ENCODE results near the gene CDH2. TPM values are rescaled to one million over a fixed set of nuclear protein-coding genes. Genes with fewer than 3 reads are reported as not detected.

CDH2 gene
- total RNA-seq, 1 donor from 2014 or later, result 363 TPM

DNA sequence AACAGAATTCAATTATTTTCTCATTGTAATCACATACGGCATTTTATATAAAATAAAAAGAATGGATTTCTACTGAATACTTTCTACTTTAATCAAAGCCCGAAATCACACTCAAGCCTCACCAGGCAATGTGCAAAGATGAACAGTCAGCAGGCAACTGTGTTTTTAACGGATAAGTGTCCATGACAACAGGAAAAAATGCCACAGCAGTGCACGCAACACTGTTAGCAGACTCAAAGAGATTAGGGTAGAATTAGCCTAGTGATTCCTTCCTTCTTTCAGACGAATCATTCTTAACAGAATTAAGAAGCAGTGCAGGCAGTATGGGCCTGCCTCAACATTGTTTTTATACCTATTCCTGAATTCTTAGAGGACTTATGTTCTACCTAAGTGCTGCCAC, 135.6 kb downstream of the CDH2 start:
- Mint-ChIP-seq H3K4me3 (ENCODE audit: unreplicated experiment) (no peak overlapping the region), H3K9me3 (ENCODE audit: unreplicated experiment) (no peaks in the 10 kb centered on the region), H3K27me3 (ENCODE audit: low read depth, unreplicated experiment) (no peaks in the 10 kb centered on the region), H3K4me1 (ENCODE audit: low read depth, unreplicated experiment) (peaks cover 64% of the 10 kb centered on the region), H3K27ac (ENCODE audit: unreplicated experiment) (peak overlapping the region; percentile 97), H3K36me3 (ENCODE audit: low read depth, unreplicated experiment) (peaks cover 2% of the 10 kb centered on the region)
- H4K20me1 ChIP-seq (ENCODE audit: insufficient read depth, low read length), result no peaks in the 10 kb centered on the region
- no peak overlapping the region for H3K4me3 ChIP-seq (ENCODE audit: insufficient read depth, low read depth, low read length)
- no peak for FAIRE-seq
- H3K27ac ChIP-seq (ENCODE audit: low read depth, low read length), result peak overlapping the region; percentile 83
- H3K9ac ChIP-seq (ENCODE audit: low read length), result peak overlapping the region; percentile 56
- no peaks in the 10 kb centered on the region for H3K27me3 ChIP-seq (ENCODE audit: insufficient read depth, low read length)
- H3K4me1 ChIP-seq (ENCODE audit: insufficient read depth, low read length), result peaks cover 59% of the 10 kb centered on the region
- H3K36me3 ChIP-seq (ENCODE audit: insufficient read depth, low read length), result no peaks in the 10 kb centered on the region
- H3K4me2 ChIP-seq (ENCODE audit: low read length), result peak overlapping the region; percentile 51
- H2AFZ ChIP-seq (ENCODE audit: low read depth, low read length), result no peak overlapping the region
- H3K79me2 ChIP-seq (ENCODE audit: insufficient read depth, low read length), result peaks cover 88% of the 10 kb centered on the region
- TF ChIP-seq EZH2 (IDR thresholded peaks at IDR 0.05; ENCODE audit: insufficient read depth, low read length), result no peak
- peak; percentile 83 for DNase-seq (ENCODE audit: low read depth)
- H3K9me3 ChIP-seq (ENCODE audit: insufficient read depth, low read depth, low read length), result no peaks in the 10 kb centered on the region

DNA sequence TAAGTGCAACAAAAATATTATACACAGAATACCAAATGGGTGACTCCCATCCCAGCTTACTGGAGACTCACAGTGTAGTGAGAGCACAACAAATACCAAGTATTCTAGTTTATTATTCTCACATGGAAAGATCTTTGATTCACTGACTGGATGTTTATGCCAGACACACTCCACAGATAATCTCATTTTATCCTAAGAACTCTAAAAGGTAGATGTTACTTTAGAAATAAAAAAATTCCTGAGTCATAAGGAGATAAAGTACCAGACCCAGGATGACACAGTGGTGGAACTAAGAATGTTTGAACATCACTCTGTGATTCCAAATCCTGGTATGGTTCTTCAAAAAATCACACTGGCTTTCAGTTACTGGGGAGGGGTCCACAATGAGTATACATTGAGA, 136.2 kb downstream of the CDH2 start:
- Histone ChIP-seq H4K20me1 (ENCODE audit: insufficient read depth, low read length) (no peaks in the 10 kb centered on the region), H3K9ac (ENCODE audit: low read length) (peak overlapping the region; percentile 56), H3K4me1 (ENCODE audit: insufficient read depth, low read length) (peaks cover 59% of the 10 kb centered on the region), H3K27ac (ENCODE audit: low read depth, low read length) (peak overlapping the region; percentile 83), H3K9me3 (ENCODE audit: insufficient read depth, low read depth, low read length) (no peaks in the 10 kb centered on the region), H2AFZ (ENCODE audit: low read depth, low read length) (no peak overlapping the region), H3K4me3 (ENCODE audit: insufficient read depth, low read depth, low read length) (no peak overlapping the region), H3K36me3 (ENCODE audit: insufficient read depth, low read length) (no peaks in the 10 kb centered on the region), H3K79me2 (ENCODE audit: insufficient read depth, low read length) (peaks cover 93% of the 10 kb centered on the region), H3K27me3 (ENCODE audit: insufficient read depth, low read length) (no peaks in the 10 kb centered on the region), H3K4me2 (ENCODE audit: low read length) (peak overlapping the region; percentile 51)
- DNase-seq (ENCODE audit: low read depth) (no peak), FAIRE-seq (peak; percentile 5)
- Mint-ChIP-seq H3K27ac (ENCODE audit: unreplicated experiment) (peak overlapping the region; percentile 97), H3K9me3 (ENCODE audit: unreplicated experiment) (no peaks in the 10 kb centered on the region), H3K4me3 (ENCODE audit: unreplicated experiment) (no peak overlapping the region), H3K27me3 (ENCODE audit: low read depth, unreplicated experiment) (no peaks in the 10 kb centered on the region), H3K36me3 (ENCODE audit: low read depth, unreplicated experiment) (peaks cover 2% of the 10 kb centered on the region), H3K4me1 (ENCODE audit: low read depth, unreplicated experiment) (peaks cover 64% of the 10 kb centered on the region)
- no peak for TF ChIP-seq EZH2 (IDR thresholded peaks at IDR 0.05; ENCODE audit: insufficient read depth, low read length)
- TF ChIP-seq, protein P1, sequence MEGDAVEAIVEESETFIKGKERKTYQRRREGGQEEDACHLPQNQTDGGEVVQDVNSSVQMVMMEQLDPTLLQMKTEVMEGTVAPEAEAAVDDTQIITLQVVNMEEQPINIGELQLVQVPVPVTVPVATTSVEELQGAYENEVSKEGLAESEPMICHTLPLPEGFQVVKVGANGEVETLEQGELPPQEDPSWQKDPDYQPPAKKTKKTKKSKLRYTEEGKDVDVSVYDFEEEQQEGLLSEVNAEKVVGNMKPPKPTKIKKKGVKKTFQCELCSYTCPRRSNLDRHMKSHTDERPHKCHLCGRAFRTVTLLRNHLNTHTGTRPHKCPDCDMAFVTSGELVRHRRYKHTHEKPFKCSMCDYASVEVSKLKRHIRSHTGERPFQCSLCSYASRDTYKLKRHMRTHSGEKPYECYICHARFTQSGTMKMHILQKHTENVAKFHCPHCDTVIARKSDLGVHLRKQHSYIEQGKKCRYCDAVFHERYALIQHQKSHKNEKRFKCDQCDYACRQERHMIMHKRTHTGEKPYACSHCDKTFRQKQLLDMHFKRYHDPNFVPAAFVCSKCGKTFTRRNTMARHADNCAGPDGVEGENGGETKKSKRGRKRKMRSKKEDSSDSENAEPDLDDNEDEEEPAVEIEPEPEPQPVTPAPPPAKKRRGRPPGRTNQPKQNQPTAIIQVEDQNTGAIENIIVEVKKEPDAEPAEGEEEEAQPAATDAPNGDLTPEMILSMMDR (IDR thresholded peaks at IDR 0.05; ENCODE audit: insufficient read depth, low read depth, low read length), result no peak

DNA sequence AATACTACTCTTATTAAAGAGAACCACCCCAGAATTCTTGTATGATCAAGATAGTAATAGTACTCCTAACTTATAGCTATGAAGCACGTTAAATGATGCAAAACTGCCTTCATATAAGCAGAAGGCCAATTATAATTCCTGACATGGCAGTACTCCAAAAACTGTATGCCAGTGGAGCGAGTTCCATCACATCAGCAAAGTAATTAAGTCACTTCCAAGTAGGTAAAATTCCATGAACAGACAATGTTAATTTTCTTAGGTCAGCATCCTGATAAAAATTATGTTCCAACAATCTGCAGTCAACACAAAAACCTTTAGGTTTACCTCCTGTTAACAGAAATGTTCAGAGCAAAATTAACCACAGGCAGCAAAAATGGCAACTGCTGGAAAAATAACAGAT, 136.7 kb downstream of the CDH2 start:
- Histone ChIP-seq H3K27me3 (ENCODE audit: insufficient read depth, low read length) (no peaks in the 10 kb centered on the region), H4K20me1 (ENCODE audit: insufficient read depth, low read length) (no peaks in the 10 kb centered on the region), H2AFZ (ENCODE audit: low read depth, low read length) (no peak overlapping the region), H3K36me3 (ENCODE audit: insufficient read depth, low read length) (no peaks in the 10 kb centered on the region), H3K4me3 (ENCODE audit: insufficient read depth, low read depth, low read length) (no peak overlapping the region), H3K27ac (ENCODE audit: low read depth, low read length) (peak overlapping the region; percentile 83), H3K9me3 (ENCODE audit: insufficient read depth, low read depth, low read length) (no peaks in the 10 kb centered on the region), H3K4me1 (ENCODE audit: insufficient read depth, low read length) (peaks cover 54% of the 10 kb centered on the region), H3K9ac (ENCODE audit: low read length) (peak overlapping the region; percentile 56), H3K79me2 (ENCODE audit: insufficient read depth, low read length) (peaks cover 94% of the 10 kb centered on the region), H3K4me2 (ENCODE audit: low read length) (no peak overlapping the region)
- Mint-ChIP-seq H3K9me3 (ENCODE audit: unreplicated experiment) (no peaks in the 10 kb centered on the region), H3K27me3 (ENCODE audit: low read depth, unreplicated experiment) (no peaks in the 10 kb centered on the region), H3K27ac (ENCODE audit: unreplicated experiment) (peak overlapping the region; percentile 97), H3K4me3 (ENCODE audit: unreplicated experiment) (no peak overlapping the region), H3K36me3 (ENCODE audit: low read depth, unreplicated experiment) (peaks cover 2% of the 10 kb centered on the region), H3K4me1 (ENCODE audit: low read depth, unreplicated experiment) (peaks cover 63% of the 10 kb centered on the region)
- DNase-seq (ENCODE audit: low read depth) (no peak), FAIRE-seq (peak; percentile 64)
- TF ChIP-seq, protein P1 (IDR thresholded peaks at IDR 0.05; ENCODE audit: insufficient read depth, low read depth, low read length), result no peak
- no peak for TF ChIP-seq EZH2 (IDR thresholded peaks at IDR 0.05; ENCODE audit: insufficient read depth, low read length)
